ENCODE results near the gene ATP10A.
A peak's percentile ranks its signal among the peaks of the same experiment; 100 is the strongest.

The ATP10A gene

GRCh38 chr15:25713736-25714537, 149.2 kb downstream of the ATP10A start:
- no peak for DNase-seq

DNA sequence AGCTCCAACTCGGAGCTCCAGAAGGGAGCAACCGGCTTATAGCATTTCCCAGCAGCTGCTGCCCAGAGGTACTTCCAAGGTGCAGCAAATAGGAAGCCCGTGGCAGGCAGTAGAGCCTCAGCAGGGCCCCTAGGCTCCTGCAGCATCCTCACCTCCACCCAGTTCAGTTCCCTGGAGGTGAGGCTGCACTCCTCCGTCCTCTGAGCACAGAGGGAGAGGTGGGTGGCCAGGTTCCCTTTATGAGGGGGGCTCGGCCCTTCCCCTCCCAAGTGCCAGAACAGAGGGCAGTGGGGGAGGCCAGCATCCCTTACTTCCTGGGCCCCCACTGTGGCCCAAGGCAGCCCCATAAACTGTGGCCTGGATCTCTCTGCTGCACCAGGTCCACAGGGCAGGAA, 150.2 kb downstream of the ATP10A start:
- no peak for DNase-seq

GRCh38 chr15:25712192-25712960, 150.8 kb downstream of the ATP10A start:
- no peak for DNase-seq

GRCh38 chr15:25711691-25712090, 151.4 kb downstream of the ATP10A start:
- no peak for DNase-seq

DNA sequence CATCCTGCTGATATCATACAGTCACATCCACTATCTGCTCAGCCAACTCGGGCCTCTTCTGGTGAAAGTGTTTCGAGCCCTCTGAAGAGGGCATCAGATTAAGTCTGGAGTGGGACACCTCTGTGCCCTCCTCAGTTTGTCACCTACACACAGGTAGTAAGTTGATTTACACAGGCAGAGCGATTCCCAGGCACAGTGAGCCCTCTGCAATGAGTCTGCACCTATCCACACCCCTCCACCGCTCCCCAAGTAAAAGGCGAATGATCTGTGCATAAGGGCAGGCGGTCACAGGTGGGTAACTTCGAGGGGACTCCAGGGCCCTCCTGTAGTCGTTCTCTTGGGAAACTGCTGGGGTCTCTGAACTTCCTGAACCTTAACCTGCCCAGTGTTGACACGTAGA, 152.0 kb downstream of the ATP10A start:
- DNase-seq, result no peak

- peak; percentile 73 for DNase-seq
Measured at GRCh38 chr15:25710184-25710583, 152.9 kb downstream of the ATP10A start.

DNA sequence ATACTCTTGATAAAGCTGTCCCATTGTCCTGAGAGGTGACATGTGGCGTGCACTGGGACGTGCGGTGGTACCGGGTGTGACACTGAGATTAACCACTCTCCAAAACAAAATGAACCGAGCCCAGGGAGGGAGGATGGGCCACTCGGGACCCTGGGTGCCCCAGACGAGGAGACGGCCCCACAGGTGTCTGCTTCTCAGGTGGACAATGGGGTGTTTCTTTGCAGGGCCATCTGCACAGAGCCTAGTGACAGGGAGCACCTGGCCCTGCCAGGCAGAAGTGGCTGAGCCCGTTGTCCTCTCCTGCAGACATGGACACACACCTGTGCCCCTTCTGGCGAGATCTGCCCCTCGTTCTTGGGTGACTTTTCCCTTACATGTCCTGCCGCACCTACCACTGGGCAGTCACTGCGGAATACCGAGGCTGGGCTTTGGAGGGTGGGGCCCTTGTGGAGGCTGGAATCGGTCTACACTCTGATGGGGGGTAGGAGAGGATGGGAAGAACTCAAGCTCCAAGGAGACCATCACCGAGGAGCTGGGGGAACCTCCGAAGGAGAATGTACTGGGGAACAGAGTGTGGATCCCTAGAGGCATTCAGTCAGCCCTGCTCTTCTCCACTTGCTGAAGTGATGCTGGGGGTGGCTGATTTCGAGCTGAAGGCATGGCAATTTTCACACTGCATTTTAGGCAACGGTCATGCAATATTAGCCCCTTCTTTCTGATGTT, 153.5 kb downstream of the ATP10A start:
- no peak for DNase-seq

GRCh38 chr15:25708391-25708790, 154.7 kb downstream of the ATP10A start:
- DNase-seq, result no peak

DNA sequence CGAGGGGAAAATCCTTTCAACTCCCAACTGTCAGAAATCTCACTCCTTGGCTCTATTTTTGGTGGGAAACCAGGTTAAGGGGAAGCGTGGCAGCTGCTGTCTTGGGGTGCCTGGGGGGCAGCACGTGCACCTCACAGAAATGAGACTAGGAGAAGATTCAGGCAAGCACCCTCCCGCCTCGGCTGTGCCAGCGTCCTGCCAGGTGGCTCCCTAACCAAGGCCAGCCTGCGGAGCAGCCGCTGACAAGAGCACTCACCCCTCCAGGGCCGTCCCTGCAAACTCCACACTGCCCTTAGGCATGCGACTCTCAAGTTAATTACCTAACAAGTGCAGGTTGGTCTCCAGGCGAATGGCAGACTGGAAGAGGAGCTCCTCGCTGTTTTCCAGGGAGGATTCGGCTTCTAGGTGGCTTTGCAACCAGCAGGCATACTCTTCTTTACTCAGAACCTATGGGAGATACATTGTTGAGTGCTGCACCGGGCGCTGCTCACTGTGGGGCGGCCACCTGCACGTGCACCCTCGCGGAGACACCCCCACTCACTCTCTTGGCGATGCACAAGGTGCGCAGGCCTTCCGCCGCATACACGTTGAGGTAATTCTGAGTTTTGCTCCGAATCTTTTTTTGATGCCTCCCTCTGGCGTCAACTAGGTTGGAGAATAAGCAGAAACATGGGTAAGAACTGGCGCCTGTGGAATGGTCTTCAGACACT, 155.3 kb downstream of the ATP10A start:
- no peak for DNase-seq

GRCh38 chr15:25706176-25706955, 156.8 kb downstream of the ATP10A start:
- DNase-seq, result no peak

- DNase-seq, result no peak
Measured at GRCh38 chr15:25705433-25706115, 157.6 kb downstream of the ATP10A start.

- DNase-seq, result no peak
Measured at GRCh38 chr15:25703726-25704125, 159.4 kb downstream of the ATP10A start.

- DNase-seq, result no peak
Measured at GRCh38 chr15:25701721-25702465, 161.2 kb downstream of the ATP10A start.

DNA sequence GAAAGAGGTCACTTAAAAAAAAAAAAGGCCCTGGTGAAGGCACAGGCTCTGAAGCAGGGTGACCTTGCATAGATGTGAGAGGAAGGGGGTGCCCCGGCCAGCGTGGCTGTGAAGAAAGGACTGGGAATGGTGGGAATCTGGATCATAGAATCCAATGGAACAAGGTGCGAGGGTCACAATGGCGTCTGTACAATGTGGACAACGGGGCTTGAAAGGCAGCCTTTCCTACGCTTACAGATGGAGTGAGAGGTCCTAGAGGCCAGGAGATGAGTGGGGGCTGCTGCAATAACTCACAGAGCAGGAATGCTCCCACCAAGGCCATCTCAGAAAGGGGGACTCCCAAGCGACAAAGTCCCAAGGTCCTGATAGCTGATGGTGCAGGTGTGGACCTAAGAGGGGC, 162.2 kb downstream of the ATP10A start:
- no peak for DNase-seq

DNA sequence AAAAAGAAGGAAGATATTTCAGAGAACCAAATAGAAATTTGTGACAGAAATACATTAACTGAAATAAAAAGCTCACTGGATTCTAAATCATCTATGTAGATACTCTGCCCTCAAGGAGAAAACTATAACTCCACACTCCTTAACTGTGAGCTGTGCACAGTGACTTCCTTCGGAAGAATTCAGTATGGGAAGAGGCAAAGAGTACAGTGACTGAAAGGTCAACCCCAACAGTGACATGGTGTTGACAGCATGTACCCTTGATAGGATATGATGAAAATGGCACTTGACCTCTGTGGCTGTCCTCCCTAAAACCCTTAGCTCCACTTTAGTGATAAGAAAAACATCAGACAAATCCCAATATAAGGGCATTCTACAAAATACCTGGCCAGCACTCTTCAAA, 165.5 kb downstream of the ATP10A start:
- DNase-seq, result no peak

DNA sequence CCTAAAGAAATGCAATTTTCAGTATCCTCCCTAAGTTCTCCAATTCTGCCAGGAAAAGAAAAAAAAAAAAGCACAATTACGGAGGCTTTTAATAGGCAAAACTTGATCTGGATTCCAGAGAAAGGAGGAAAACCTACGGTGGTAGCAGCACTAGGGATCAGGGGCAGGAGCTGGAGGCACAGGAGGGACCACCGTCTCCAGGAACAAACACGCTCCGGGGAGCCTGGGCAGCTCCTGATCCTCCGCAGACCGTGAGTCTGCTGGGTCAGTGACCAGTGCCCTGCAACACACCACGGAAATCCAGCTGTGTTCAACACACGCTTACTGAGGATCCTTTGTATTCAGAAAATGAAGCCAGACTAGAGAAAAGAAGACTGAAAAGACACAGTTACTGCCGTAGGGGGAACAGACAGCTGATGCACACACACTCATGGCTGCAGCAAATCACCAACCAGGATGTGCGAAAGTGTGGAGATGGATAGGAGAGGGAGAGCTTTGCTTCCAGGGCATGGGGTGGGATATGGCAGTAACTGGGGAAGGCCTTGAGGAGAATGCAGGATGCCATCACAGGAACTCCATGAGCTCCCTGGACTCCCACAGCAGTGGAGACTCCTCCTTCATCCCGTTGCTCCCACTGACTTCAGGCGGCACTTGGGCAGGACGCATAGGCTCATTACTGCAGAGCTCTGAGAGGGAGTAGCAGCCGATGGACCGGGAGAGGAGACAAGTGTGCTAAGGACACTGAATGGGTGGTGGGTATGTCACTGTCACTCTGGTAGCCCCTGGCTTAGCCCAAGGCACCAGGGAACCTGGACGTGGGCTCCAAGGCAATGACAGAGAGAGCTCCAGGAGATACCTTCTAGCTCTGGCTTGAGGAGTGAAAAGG, 167.0 kb downstream of the ATP10A start:
- DNase-seq, result no peak

DNA sequence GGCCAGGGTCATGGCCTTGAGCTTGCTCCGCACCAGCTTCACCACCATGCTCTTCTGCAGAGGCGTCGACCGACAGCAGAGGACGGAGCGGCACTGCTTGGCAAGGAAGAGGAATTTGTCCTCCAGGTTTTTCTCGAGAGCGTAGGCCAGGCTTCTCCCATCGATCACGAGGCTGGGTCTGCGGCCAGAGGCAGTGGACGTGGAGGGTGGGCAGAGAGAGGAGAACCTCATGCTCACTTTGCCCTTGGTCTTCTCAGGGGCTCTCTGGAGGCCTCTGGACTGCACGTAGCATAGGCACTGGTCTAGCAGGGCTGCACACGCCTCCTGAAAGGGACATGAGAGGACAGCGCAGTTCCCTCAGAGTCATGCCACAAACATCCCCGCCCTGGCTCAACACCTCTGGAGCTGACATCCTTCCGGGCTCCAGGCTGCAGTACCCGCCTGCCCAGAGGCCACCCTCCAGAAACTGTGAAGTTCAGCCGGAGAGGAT, 168.3 kb downstream of the ATP10A start:
- no peak for DNase-seq

GRCh38 chr15:25694239-25694584, 168.9 kb downstream of the ATP10A start:
- DNase-seq, result no peak
